GM12878 (cell line): ENCODE results near the gene EPB41L4A.

Experiments used
- BHLHE40 ChIP-seq, 2 experiments: fragments of 450-650 bp in 1 of 2; IDR thresholded peaks; 2 replicates each; pipeline ENCODE4 v1.6.1; 2011 to 2017; ENCODE audit warnings: low read depth in 2 of 2, borderline replicate concordance in 1 of 2, improper control_type of control experiment in 1 of 2, low read length in 1 of 2, mild to moderate bottlenecking in 1 of 2
- CBX5 ChIP-seq: sonication (generic); IDR thresholded peaks from 2 replicates; pipeline ENCODE4 v1.6.1; 2016; ENCODE audit warnings: low read depth, moderate library complexity, mild to moderate bottlenecking, inconsistent platforms
- CHD2 ChIP-seq: IDR thresholded peaks from 2 replicates; pipeline ENCODE4 v1.6.1; 2011; ENCODE audit warnings: low read depth, low read length, improper control_type of control experiment, borderline replicate concordance
- CTCF ChIP-seq, 3 experiments: IDR thresholded peaks in 2 of 3; conservative IDR thresholded peaks in 1 of 3; 2 replicates each; pipeline ENCODE4 v1.5.1; 2011; ENCODE audit warnings: low read depth in 3 of 3, low read length in 3 of 3, mild to moderate bottlenecking in 3 of 3, control low read depth in 2 of 3, moderate library complexity in 2 of 3, inconsistent platforms in 1 of 3, mixed read lengths in 1 of 3; ENCODE audit not compliant: control insufficient read depth in 2 of 3, insufficient read depth in 1 of 3; ENCODE audit errors: extremely low read depth in 1 of 3
- ELK1 ChIP-seq: IDR thresholded peaks from 2 replicates; pipeline ENCODE4 v1.6.1; 2012; ENCODE audit warnings: low read depth, low read length, improper control_type of control experiment
- FOXK2 ChIP-seq: fragments of 450-650 bp; IDR thresholded peaks from 2 replicates; pipeline ENCODE4 v1.6.1; 2017; ENCODE audit warnings: mild to moderate bottlenecking, moderate library complexity
- MTA2 ChIP-seq: fragments of 450-650 bp; IDR thresholded peaks from 2 replicates; pipeline ENCODE4 v1.6.1; 2016; ENCODE audit warnings: low read depth, mild to moderate bottlenecking, moderate library complexity
- POLR2A ChIP-seq: IDR thresholded peaks from 2 replicates; pipeline ENCODE4 v1.6.1; 2011; ENCODE audit warnings: low read depth, mild to moderate bottlenecking, low read length

DNA sequence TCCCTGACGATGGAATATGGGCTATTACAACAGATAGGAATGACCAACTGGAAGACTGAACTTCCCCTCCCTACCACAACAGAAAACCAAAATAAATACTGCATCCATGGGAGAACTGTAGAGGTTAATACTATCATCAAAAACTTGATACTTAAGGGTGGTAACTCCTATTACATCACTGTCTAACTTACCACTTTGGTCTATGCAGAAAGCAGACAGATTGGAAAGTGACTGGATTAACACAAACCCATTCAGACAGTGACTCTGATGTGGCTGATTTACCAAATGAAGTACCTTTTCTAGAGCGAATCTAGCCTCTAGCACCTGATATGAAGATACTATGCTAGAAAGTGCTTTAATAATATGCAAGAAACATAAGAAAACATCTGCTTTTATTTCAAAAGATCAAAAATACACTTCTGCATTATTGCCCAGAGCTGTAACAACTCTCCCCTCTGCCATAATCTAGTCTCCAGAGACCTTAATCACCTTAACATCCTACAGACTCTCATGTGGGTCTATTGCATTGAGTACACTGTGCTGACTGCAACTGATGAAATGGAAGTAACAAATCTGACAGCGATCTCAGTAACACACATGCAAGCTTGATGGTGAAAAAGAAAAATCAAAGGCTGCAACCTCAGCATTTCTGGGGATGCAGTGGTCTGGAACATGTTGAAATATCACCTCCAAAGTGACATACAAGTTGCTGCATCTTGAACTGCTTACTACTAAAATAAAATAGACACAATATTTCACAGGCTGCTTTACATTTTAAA, 62.7 kb downstream of the EPB41L4A start:
- TF ChIP-seq FOXK2 (no peak), BHLHE40 (IDR thresholded peaks at IDR 0.05; ENCODE audit: borderline replicate concordance in 1 of 2, low read depth in 2 of 2, low read length in 1 of 2) (no peak), MTA2 (no peak), CBX5 (no peak), POLR2A (no peak), CTCF (IDR thresholded peaks at IDR 0.05 in 2 of 3, conservative IDR thresholded peaks at IDR 0.05 in 1 of 3; ENCODE audit: control insufficient read depth in 2 of 3, extremely low read depth in 1 of 3, insufficient read depth in 1 of 3, low read depth in 3 of 3, low read length in 3 of 3) (no peak), CHD2 (no peak), ELK1 (no peak)
